Mammary epithelial cell (primary cell): ENCODE data around the gene GRIFIN.

Source experiments
- EZH2 ChIP-seq: IDR thresholded peaks from 2 replicates; pipeline ENCODE4 v1.6.1; 2012; ENCODE audit warnings: low read length, inconsistent platforms, borderline replicate concordance
- TF ChIP-seq, protein P1 (sequence below), 2 donors: IDR thresholded peaks in 1 of 2; conservative IDR thresholded peaks in 1 of 2; 2 replicates each; pipeline ENCODE4 v1.5.1; 2011 to 2012; ENCODE audit warnings: inconsistent platforms in 2 of 2, low read length in 2 of 2, mild to moderate bottlenecking in 2 of 2, control low read depth in 1 of 2, low read depth in 1 of 2; ENCODE audit not compliant: insufficient read depth in 1 of 2; ENCODE audit errors: extremely low read depth in 1 of 2

DNA sequence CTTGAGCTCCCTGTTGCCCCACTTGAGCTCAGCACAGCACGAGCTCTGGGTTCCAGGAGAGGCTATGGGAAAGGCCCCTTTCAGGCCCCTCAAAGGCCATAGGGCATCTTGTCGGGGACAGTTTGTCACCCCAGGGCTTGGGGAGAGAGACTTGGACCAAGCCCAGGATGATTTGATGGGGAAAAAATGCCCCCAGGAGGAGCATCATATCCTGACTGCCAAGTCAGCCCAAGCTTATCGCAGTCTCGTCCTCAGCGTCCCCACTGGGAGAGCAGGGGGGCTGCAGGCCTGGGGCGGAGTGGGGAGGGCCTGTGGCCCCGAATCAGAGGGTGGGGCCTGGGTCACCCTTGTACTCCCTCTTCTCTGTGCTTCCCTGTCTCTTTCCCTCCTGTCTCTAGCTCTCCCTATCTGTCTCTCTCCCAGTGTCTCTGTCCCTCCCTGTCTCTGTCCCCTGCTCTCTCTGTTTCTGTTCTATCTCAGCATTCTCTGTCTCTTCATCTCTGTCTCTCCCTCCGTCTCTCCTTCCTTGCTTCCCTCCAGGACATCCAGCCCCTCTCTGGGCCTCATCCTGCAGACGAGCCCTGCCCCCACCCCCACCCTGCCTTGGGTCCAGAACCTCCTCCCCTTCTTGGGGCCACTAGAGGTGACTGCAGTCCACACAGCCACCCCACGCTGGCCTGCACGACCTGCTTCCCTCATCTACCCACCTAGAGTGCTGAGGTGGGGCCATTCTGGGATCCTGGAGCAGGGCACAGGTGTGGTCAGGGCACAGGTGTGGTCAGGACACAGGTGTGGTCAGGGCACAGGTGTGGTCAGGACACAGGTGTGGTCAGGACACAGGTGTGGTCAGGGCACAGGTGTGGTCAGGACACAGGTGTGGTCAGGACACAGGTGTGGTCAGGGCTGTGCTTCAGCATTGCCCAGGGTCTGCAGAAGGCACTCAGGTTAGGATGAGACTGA lies 17.3 kb upstream of the GRIFIN start:
- TF ChIP-seq, protein P1, sequence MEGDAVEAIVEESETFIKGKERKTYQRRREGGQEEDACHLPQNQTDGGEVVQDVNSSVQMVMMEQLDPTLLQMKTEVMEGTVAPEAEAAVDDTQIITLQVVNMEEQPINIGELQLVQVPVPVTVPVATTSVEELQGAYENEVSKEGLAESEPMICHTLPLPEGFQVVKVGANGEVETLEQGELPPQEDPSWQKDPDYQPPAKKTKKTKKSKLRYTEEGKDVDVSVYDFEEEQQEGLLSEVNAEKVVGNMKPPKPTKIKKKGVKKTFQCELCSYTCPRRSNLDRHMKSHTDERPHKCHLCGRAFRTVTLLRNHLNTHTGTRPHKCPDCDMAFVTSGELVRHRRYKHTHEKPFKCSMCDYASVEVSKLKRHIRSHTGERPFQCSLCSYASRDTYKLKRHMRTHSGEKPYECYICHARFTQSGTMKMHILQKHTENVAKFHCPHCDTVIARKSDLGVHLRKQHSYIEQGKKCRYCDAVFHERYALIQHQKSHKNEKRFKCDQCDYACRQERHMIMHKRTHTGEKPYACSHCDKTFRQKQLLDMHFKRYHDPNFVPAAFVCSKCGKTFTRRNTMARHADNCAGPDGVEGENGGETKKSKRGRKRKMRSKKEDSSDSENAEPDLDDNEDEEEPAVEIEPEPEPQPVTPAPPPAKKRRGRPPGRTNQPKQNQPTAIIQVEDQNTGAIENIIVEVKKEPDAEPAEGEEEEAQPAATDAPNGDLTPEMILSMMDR (conservative IDR thresholded peaks at IDR 0.05 in 1 of 2, IDR thresholded peaks at IDR 0.05 in 1 of 2; ENCODE audit: extremely low read depth in 1 of 2, insufficient read depth in 1 of 2, low read depth in 1 of 2, low read length in 2 of 2): no peak
- TF ChIP-seq EZH2: no peak
